Chondrocyte (in vitro differentiated cells): ENCODE results near the gene SOCS6. TPM values are rescaled to one million over a fixed set of nuclear protein-coding genes. Genes with fewer than 3 reads are reported as not detected.

Experiments used
- DNase-seq: peaks from one replicate; pipeline ENCODE4 v3.0.0; 2021; ENCODE audit warnings: mixed read lengths, low spot score
- H3K27ac Mint-ChIP-seq: one replicate; pipeline ENCODE4 v1.8.0; 2021; ENCODE audit warnings: mild to moderate bottlenecking, moderate library complexity, mixed read lengths; ENCODE audit not compliant: unreplicated experiment
- H3K27me3 Mint-ChIP-seq: 2 replicates; pipeline ENCODE4 v1.8.0; 2021; ENCODE audit warnings: low read depth, mixed read lengths
- H3K36me3 Mint-ChIP-seq: 2 replicates; pipeline ENCODE4 v1.8.0; 2021; ENCODE audit warnings: low read depth, mixed read lengths
- H3K4me1 Mint-ChIP-seq: 2 replicates; pipeline ENCODE4 v1.8.0; 2021; ENCODE audit warnings: low read depth, mild to moderate bottlenecking, mixed read lengths
- H3K4me3 Mint-ChIP-seq: one replicate; pipeline ENCODE4 v1.8.0; 2021; ENCODE audit warnings: mild to moderate bottlenecking, moderate library complexity, mixed read lengths; ENCODE audit not compliant: unreplicated experiment
- H3K9me3 Mint-ChIP-seq: 2 replicates; pipeline ENCODE4 v1.8.0; 2021; ENCODE audit warnings: low read depth, mixed read lengths
- total RNA-seq: library from RNA; stranded (reverse); gene quantifications from 3 replicates; pipeline ENCODE4 v1.2.1, GENCODE V29; 2021
- TF ChIP-seq, protein P1 (sequence below): fragments of 200-600 bp; sonication (generic); IDR thresholded peaks from 2 replicates; pipeline ENCODE4 v1.5.0; 2021; ENCODE audit warnings: antibody characterized with exemption, mild to moderate bottlenecking, moderate library complexity

The SOCS6 gene
- total RNA-seq, 1 donor from 2014 or later = 18.5 TPM

- TF ChIP-seq, protein P1, sequence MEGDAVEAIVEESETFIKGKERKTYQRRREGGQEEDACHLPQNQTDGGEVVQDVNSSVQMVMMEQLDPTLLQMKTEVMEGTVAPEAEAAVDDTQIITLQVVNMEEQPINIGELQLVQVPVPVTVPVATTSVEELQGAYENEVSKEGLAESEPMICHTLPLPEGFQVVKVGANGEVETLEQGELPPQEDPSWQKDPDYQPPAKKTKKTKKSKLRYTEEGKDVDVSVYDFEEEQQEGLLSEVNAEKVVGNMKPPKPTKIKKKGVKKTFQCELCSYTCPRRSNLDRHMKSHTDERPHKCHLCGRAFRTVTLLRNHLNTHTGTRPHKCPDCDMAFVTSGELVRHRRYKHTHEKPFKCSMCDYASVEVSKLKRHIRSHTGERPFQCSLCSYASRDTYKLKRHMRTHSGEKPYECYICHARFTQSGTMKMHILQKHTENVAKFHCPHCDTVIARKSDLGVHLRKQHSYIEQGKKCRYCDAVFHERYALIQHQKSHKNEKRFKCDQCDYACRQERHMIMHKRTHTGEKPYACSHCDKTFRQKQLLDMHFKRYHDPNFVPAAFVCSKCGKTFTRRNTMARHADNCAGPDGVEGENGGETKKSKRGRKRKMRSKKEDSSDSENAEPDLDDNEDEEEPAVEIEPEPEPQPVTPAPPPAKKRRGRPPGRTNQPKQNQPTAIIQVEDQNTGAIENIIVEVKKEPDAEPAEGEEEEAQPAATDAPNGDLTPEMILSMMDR = no peak
- H3K36me3 Mint-ChIP-seq = no peaks in the 10 kb centered on the region
Measured at GRCh38 chr18:70279470-70279869, 9.4 kb upstream of the SOCS6 start.

GRCh38 chr18:70280007-70280925 is 8.6 kb upstream of the SOCS6 start:
- Mint-ChIP-seq H3K4me1 (no peaks in the 10 kb centered on the region), H3K9me3 (peaks cover 7% of the 10 kb centered on the region), H3K27me3 (no peaks in the 10 kb centered on the region), H3K36me3 (no peaks in the 10 kb centered on the region), H3K27ac (no peak overlapping the region), H3K4me3 (no peak overlapping the region)
- DNase-seq = no peak
- TF ChIP-seq, protein P1 = no peak

More at GRCh38 chr18:70279470-70279869, 9.4 kb upstream of the SOCS6 start:
- Mint-ChIP-seq H3K27ac (no peak overlapping the region), H3K9me3 (peaks cover 7% of the 10 kb centered on the region), H3K4me1 (no peaks in the 10 kb centered on the region), H3K4me3 (no peak overlapping the region), H3K27me3 (peaks cover 3% of the 10 kb centered on the region)
- no peak for DNase-seq

DNA sequence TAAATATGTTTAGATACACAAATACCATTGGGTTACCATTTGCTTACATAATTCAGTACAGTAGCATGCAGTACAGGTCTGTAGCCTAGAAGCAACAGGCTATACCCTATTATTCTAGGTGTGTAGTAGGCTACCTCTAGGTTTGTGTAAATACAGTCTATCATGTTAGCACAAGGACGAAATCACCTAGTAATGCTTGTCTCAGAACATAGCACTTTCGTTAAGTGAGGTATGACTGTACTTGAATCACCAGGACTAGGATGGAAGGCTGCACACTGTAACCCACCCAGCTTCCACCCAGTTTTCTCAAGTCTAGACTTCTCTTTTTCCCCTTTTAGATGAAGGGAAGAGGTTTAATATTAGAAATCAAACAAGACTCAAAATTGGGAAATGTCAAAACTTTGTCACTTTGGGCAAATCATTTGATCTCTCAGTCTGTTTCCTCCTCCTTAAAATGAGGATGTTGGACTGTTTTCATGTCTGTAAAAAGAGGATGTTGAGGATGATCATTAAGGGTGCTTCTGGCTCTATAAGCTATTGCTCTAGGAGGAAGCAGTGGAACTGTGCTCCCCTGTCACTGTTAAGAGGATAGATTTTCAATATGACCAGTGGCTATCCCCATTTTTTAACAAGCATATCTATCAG is 3.7 kb upstream of the SOCS6 start:
- Mint-ChIP-seq H3K4me3 (no peak overlapping the region), H3K4me1 (peaks cover 7% of the 10 kb centered on the region), H3K27ac (no peak overlapping the region), H3K27me3 (no peaks in the 10 kb centered on the region), H3K9me3 (peaks cover 4% of the 10 kb centered on the region), H3K36me3 (no peaks in the 10 kb centered on the region)
- DNase-seq = no peak
- TF ChIP-seq, protein P1 = no peak

DNA sequence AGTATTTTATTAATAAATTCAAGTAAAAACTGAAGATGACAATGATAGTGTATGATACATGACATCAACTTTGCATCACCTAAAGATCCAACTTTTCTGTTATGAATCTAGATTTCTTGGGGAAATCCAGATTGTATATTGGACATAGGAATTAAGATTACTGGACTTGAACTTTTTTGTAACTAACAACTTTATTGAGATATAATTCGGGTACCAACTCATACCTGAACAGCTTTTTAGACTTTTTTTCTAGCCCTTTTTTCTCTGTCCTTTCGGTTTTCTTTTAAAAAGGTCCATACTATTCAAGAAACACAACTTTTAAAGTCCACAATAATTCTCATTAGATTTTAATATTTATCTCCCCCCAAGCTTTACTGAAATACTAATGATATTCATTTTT is 1.1 kb upstream of the SOCS6 start:
- peaks cover 31% of the 10 kb centered on the region for H3K4me1 Mint-ChIP-seq
- H3K27me3 Mint-ChIP-seq = no peaks in the 10 kb centered on the region
- no peaks in the 10 kb centered on the region for H3K9me3 Mint-ChIP-seq
- TF ChIP-seq, protein P1 = no peak
- H3K36me3 Mint-ChIP-seq = no peaks in the 10 kb centered on the region
- peak overlapping the region; percentile 61 for H3K27ac Mint-ChIP-seq
- no peak for DNase-seq
- H3K4me3 Mint-ChIP-seq = peak overlapping the region; percentile 43

DNA sequence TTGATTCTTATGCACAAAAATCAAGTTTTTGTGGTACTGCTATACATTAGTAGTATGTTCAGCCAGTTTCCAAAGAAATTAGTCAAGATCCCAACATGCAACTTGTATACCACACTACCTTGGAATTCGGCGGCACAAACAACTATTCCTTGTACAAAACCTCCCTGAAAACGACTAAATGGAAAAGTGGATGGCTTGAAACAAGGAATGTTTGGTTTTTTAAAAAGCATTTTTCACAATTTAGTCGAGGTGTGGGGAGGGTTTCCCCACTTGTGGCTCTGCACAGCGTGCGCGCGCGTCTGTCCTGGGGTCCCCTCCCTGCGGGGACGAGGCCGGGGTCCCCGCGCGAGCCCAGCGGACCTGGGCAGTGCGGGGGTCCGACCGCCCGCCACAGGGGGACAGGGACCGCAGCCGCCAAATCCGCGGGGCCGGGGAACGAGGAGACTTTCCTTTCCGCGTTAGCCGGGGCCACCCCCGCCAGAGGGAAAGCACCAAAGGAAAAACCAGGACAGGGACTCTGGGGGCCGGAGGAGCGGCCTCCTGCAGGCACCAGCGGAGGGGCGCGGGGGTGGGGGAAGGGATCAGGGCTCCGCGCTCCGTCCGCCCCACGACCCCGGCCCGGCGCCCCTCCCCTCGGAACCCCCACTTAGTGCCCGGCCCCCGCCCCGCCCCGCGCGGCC is 534 bp upstream of the SOCS6 start:
- Mint-ChIP-seq H3K27me3 (no peaks in the 10 kb centered on the region), H3K36me3 (no peaks in the 10 kb centered on the region), H3K4me3 (peak overlapping the region; percentile 43), H3K9me3 (no peaks in the 10 kb centered on the region), H3K4me1 (peaks cover 36% of the 10 kb centered on the region), H3K27ac (peak overlapping the region; percentile 61)
- TF ChIP-seq, protein P1 = no peak
- no peak for DNase-seq
